HG02885 (cell line): Measurements from ENCODE around the gene OPTN.

Experiments
- ATAC-seq: cut with Tn5 transposase; IDR thresholded peaks from one replicate; pipeline ENCODE4 v1.9.1; 2021; ENCODE audit warnings: mild to moderate bottlenecking; ENCODE audit not compliant: unreplicated experiment, poor library complexity

OPTN gene

DNA sequence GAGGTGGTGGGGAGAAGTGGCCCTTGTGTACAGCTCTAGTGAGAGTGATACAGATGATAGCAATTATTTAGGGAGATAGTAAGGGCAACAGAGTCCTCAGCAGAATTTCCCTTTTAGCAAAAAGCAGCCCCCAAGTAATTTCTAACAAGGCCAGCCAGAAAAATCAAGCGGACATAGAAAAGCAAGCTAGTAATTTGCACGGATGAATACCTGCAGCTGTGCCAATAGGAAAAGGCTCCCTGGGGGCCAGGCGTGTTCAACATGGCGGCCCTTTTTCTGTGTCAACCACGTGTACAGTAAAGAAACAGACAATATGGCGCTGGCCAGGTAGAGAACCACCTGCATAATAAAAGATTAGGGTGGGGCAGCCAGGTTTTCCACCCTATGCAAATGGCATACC is 68.8 kb downstream of the OPTN start:
- no peak for ATAC-seq

- ATAC-seq: no peak
These were observed 73.7 kb downstream of the OPTN start for GRCh38 chr10:13173616-13174015.

GRCh38 chr10:13180788-13181187 is 80.8 kb downstream of the OPTN start:
- no peak for ATAC-seq

DNA sequence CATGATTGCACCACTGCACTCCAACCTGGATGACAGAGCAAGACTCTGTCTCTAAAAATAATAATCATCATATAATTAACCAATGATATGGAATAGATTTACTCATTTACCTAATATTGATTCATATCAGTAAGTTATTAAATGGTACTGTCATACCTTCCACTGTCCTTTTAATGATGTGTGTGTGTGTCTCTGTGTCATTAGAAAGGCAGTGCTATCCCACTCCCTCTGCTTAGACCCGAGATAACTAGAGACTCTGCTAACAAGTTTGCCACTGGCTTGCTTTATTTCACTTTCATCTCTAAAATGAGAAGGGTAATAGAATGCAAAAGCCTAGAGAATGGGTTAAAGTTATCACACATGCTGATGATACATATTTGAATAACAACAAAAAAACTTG is 82.5 kb downstream of the OPTN start:
- ATAC-seq: no peak

GRCh38 chr10:13183625-13184024 is 83.7 kb downstream of the OPTN start:
- ATAC-seq: peak; percentile 75

GRCh38 chr10:13184276-13184675 is 84.3 kb downstream of the OPTN start:
- ATAC-seq: no peak

- ATAC-seq: no peak
These were observed 85.0 kb downstream of the OPTN start for GRCh38 chr10:13184730-13185514.

DNA sequence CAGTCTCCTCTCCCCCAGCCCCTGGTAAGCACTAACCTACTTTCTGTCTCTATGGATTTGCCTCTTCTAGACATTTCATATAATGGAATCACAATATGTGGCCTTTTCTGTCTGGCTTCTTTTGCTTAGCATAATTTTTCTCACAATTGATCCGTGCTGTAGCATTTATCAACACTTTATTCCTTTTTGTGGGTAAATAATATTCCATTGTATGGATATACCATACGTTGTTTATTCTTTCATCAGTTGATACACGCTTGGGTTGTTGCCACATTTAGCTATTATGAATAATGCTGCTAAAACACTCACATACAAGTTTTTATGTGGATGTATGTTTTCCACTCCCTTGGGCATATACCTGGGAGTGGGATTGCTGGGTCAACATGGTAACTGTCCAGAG is 87.2 kb downstream of the OPTN start:
- ATAC-seq: no peak
